Measurements from ENCODE around the gene BCAS3.

GRCh38 chr17:60971515-60972369 is 294.1 kb downstream of the BCAS3 start:
- TF ChIP-seq, protein P1, sequence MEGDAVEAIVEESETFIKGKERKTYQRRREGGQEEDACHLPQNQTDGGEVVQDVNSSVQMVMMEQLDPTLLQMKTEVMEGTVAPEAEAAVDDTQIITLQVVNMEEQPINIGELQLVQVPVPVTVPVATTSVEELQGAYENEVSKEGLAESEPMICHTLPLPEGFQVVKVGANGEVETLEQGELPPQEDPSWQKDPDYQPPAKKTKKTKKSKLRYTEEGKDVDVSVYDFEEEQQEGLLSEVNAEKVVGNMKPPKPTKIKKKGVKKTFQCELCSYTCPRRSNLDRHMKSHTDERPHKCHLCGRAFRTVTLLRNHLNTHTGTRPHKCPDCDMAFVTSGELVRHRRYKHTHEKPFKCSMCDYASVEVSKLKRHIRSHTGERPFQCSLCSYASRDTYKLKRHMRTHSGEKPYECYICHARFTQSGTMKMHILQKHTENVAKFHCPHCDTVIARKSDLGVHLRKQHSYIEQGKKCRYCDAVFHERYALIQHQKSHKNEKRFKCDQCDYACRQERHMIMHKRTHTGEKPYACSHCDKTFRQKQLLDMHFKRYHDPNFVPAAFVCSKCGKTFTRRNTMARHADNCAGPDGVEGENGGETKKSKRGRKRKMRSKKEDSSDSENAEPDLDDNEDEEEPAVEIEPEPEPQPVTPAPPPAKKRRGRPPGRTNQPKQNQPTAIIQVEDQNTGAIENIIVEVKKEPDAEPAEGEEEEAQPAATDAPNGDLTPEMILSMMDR (IDR thresholded peaks at IDR 0.05) = peak in 1 of 2 donors; percentile 42
- TF ChIP-seq EP300 (IDR thresholded peaks at IDR 0.05) = no peak
